Activated B cell treated with CpG ODN at 0.5 μM for 24 hours (primary cell): Measurements from ENCODE around the gene KIAA0040. TPM values are rescaled to one million over a fixed set of nuclear protein-coding genes. Genes with fewer than 3 reads are reported as not detected.

Experiments used
- ATAC-seq: fragments of 200-7000 bp; cut with Tn5 transposase; one replicate; pipeline ENCODE4 v1.10.0; 2021; ENCODE audit warnings: low read depth, mild to moderate bottlenecking, moderate library complexity
- CTCF ChIA-PET: fragments of 350-600 bp; sonication (Branson Sonifier 250); formaldehyde crosslinking; loops from one replicate; lab custom pipeline; 2021; ENCODE audit warnings: antibody characterized with exemption; lab: Charles Lee
- POLR2A ChIA-PET: fragments of 350-600 bp; sonication (Branson Sonifier 250); formaldehyde crosslinking; loops from one replicate; lab custom pipeline; 2021; ENCODE audit warnings: antibody characterized with exemption; lab: Charles Lee
- DNase-seq: peaks from one replicate; pipeline ENCODE4 v3.0.0; 2022
- H3K27ac Mint-ChIP-seq: one replicate; pipeline ENCODE4 v1.8.0; 2020; ENCODE audit warnings: mixed read lengths
- H3K27me3 Mint-ChIP-seq: one replicate; pipeline ENCODE4 v1.8.0; 2021; ENCODE audit warnings: mixed read lengths
- H3K36me3 Mint-ChIP-seq: one replicate; pipeline ENCODE4 v1.8.0; 2021; ENCODE audit warnings: low read depth, mixed read lengths
- H3K4me1 Mint-ChIP-seq: one replicate; pipeline ENCODE4 v1.8.0; 2021; ENCODE audit warnings: mixed read lengths
- H3K4me3 Mint-ChIP-seq: one replicate; pipeline ENCODE4 v1.8.0; 2020; ENCODE audit warnings: mild to moderate bottlenecking, mixed read lengths
- H3K9me3 Mint-ChIP-seq: one replicate; pipeline ENCODE4 v1.8.0; 2020; ENCODE audit warnings: mixed read lengths
- CTCF ChIP-seq: fragments of 200-600 bp; IDR thresholded peaks from one replicate; pipeline ENCODE4 v1.8.0; 2022; ENCODE audit warnings: antibody characterized with exemption, mild to moderate bottlenecking
- intact Hi-C: fragments of 100-400 bp; cut with micrococcal nuclease; formaldehyde crosslinking; loops from one replicate; pipeline ENCODE4 v1.15.1; 2024
- total RNA-seq: library from RNA; stranded (reverse); gene quantifications from 2 replicates; pipeline ENCODE4 v1.2.3, GENCODE V29; 2022

The KIAA0040 gene
- total RNA-seq, 1 donor from 2014 or later = 57.2 TPM

GRCh38 chr1:175131095-175131494 is 61.5 kb downstream of the KIAA0040 start:
- no peak for DNase-seq
- Mint-ChIP-seq H3K36me3 (no peaks in the 10 kb centered on the region), H3K4me1 (peaks cover 6% of the 10 kb centered on the region), H3K27ac (no peak overlapping the region), H3K9me3 (no peaks in the 10 kb centered on the region), H3K4me3 (no peak overlapping the region), H3K27me3 (peaks cover 7% of the 10 kb centered on the region)
- TF ChIP-seq CTCF = no peak
- intact Hi-C loops = no loop called here
- POLR2A ChIA-PET = no interaction called here
- CTCF ChIA-PET = no interaction called here
- no peak for ATAC-seq

GRCh38 chr1:175130649-175131045 is 61.9 kb downstream of the KIAA0040 start:
- no peak for DNase-seq
- H3K9me3 Mint-ChIP-seq = no peaks in the 10 kb centered on the region
- intact Hi-C loops = no loop called here
- peaks cover 6% of the 10 kb centered on the region for H3K4me1 Mint-ChIP-seq
- peaks cover 5% of the 10 kb centered on the region for H3K27me3 Mint-ChIP-seq
- no peak for TF ChIP-seq CTCF
- CTCF ChIA-PET = no interaction called here
- H3K27ac Mint-ChIP-seq = no peak overlapping the region
- H3K36me3 Mint-ChIP-seq = no peaks in the 10 kb centered on the region
- POLR2A ChIA-PET = no interaction called here
- no peak for ATAC-seq
- no peak overlapping the region for H3K4me3 Mint-ChIP-seq

GRCh38 chr1:175129997-175130648 is 62.5 kb downstream of the KIAA0040 start:
- no peak overlapping the region for H3K4me3 Mint-ChIP-seq
- H3K4me1 Mint-ChIP-seq = peaks cover 6% of the 10 kb centered on the region
- no peaks in the 10 kb centered on the region for H3K9me3 Mint-ChIP-seq
- intact Hi-C loops = loop anchor here (5.0 kb wide), 1 partner anchor 868 kb away; no protein-coding TSS in a partner anchor
- no peak for ATAC-seq
- H3K27ac Mint-ChIP-seq = no peak overlapping the region
- CTCF ChIA-PET = interaction anchor here (1.3 kb wide), 1 partner anchor 14 kb away, joined by 3 read pairs; no protein-coding TSS in a partner anchor
- no peaks in the 10 kb centered on the region for H3K36me3 Mint-ChIP-seq
- TF ChIP-seq CTCF = no peak
- no peak for DNase-seq
- peaks cover 5% of the 10 kb centered on the region for H3K27me3 Mint-ChIP-seq
- POLR2A ChIA-PET = no interaction called here

- intact Hi-C loops = loop anchor here (5.0 kb wide), 1 partner anchor 867 kb away; no protein-coding TSS in a partner anchor
Observed at GRCh38 chr1:175129644-175129996, 63.0 kb downstream of the KIAA0040 start.

More at GRCh38 chr1:175129644-175129996, 63.0 kb downstream of the KIAA0040 start:
- Mint-ChIP-seq H3K36me3 (no peaks in the 10 kb centered on the region), H3K9me3 (no peaks in the 10 kb centered on the region), H3K27me3 (peaks cover 2% of the 10 kb centered on the region), H3K27ac (no peak overlapping the region), H3K4me3 (no peak overlapping the region), H3K4me1 (peaks cover 5% of the 10 kb centered on the region)
- TF ChIP-seq CTCF = no peak
- ATAC-seq (no peak), DNase-seq (no peak)
- CTCF ChIA-PET = interaction anchor here (1.3 kb wide), 1 partner anchor 15 kb away, joined by 3 read pairs; no protein-coding TSS in a partner anchor
- POLR2A ChIA-PET = no interaction called here
